Neuronal stem cell (in vitro differentiated cells): Measurements from ENCODE around the gene KCP.

Experiments
- DNase-seq: peaks from one replicate; pipeline ENCODE4 v3.0.0-alpha.2; 2013; ENCODE audit warnings: low spot score
- H2AFZ ChIP-seq: one replicate; pipeline ENCODE4 v1.6.1; 2013; ENCODE audit warnings: mild to moderate bottlenecking, low read length, inconsistent platforms
- H2AK5ac ChIP-seq: 2 replicates; pipeline ENCODE4 v1.6.1; 2013; ENCODE audit warnings: low read depth, mild to moderate bottlenecking, inconsistent platforms, low read length, moderate library complexity, mixed read lengths
- H2BK120ac ChIP-seq: 2 replicates; pipeline ENCODE4 v1.6.1; 2013; ENCODE audit warnings: low read depth, mild to moderate bottlenecking, inconsistent platforms, low read length, moderate library complexity, mixed read lengths
- H2BK12ac ChIP-seq: one replicate; pipeline ENCODE4 v1.6.1; 2013; ENCODE audit warnings: low read length, inconsistent platforms
- H2BK15ac ChIP-seq: 2 replicates; pipeline ENCODE4 v1.6.1; 2013; ENCODE audit warnings: mild to moderate bottlenecking, low read length, inconsistent platforms, mixed read lengths
- H2BK5ac ChIP-seq: one replicate; pipeline ENCODE4 v1.6.1; 2013; ENCODE audit warnings: inconsistent platforms, mild to moderate bottlenecking, low read length, moderate library complexity
- H3K14ac ChIP-seq: one replicate; pipeline ENCODE4 v1.6.1; 2013; ENCODE audit warnings: low read length, inconsistent platforms
- H3K18ac ChIP-seq: 2 replicates; pipeline ENCODE4 v1.6.1; 2013; ENCODE audit warnings: low read length, inconsistent platforms
- H3K23ac ChIP-seq: 2 replicates; pipeline ENCODE4 v1.6.1; 2013; ENCODE audit warnings: low read depth, mild to moderate bottlenecking, mixed read lengths, low read length, inconsistent platforms; ENCODE audit not compliant: poor library complexity
- H3K27ac ChIP-seq: replicated peaks from 3 replicates; pipeline ENCODE4 v1.5.1; 2013; ENCODE audit warnings: low read length, inconsistent platforms
- H3K27me3 ChIP-seq, 3 experiments: 2 replicates each; pipeline ENCODE4 v1.6.1; 2013; ENCODE audit warnings: low read length in 3 of 3, mild to moderate bottlenecking in 2 of 3, inconsistent platforms in 1 of 3, low read depth in 1 of 3, mixed read lengths in 1 of 3, moderate library complexity in 1 of 3; ENCODE audit not compliant: control insufficient read depth in 3 of 3, insufficient read depth in 3 of 3
- H3K36me3 ChIP-seq, 2 donors: replicated peaks in 1 of 2; 2 replicates each; pipeline ENCODE4 v1.6.1; 2013; ENCODE audit warnings: low read length in 2 of 2; ENCODE audit not compliant: control insufficient read depth in 2 of 2, insufficient read depth in 2 of 2
- H3K4ac ChIP-seq: 2 replicates; pipeline ENCODE4 v1.6.1; 2013; ENCODE audit warnings: inconsistent platforms, mild to moderate bottlenecking, low read length, moderate library complexity
- H3K4me1 ChIP-seq, 2 donors: 1 replicate in 1 of 2; 2 replicates in 1 of 2; pipeline ENCODE4 v1.6.1; 2013; ENCODE audit warnings: low read length in 2 of 2, low read depth in 1 of 2; ENCODE audit not compliant: control insufficient read depth in 2 of 2, insufficient read depth in 1 of 2
- H3K4me2 ChIP-seq: one replicate; pipeline ENCODE4 v1.6.1; 2013; ENCODE audit warnings: mild to moderate bottlenecking, low read length, inconsistent platforms; ENCODE audit not compliant: insufficient read depth, poor library complexity, severe bottlenecking
- H3K4me3 ChIP-seq, 2 donors: 2 replicates each; pipeline ENCODE4 v1.5.1; 2013; ENCODE audit warnings: low read length in 2 of 2, mild to moderate bottlenecking in 2 of 2, inconsistent platforms in 1 of 2, moderate library complexity in 1 of 2
- H3K79me1 ChIP-seq: one replicate; pipeline ENCODE4 v1.6.1; 2013; ENCODE audit warnings: low read depth, mild to moderate bottlenecking, inconsistent platforms, low read length, moderate library complexity
- H3K9ac ChIP-seq: one replicate; pipeline ENCODE4 v1.6.1; 2013; ENCODE audit warnings: mild to moderate bottlenecking, low read depth, low read length, inconsistent platforms; ENCODE audit not compliant: poor library complexity
- H3K9me3 ChIP-seq, 2 donors: replicated peaks in 1 of 2; 2 replicates each; pipeline versions ENCODE3 to v1.6.1; 2013; ENCODE audit warnings: low read length in 2 of 2, mild to moderate bottlenecking in 2 of 2, inconsistent platforms in 1 of 2, low read depth in 1 of 2, mixed read lengths in 1 of 2, moderate library complexity in 1 of 2; ENCODE audit not compliant: control insufficient read depth in 2 of 2, insufficient read depth in 1 of 2
- H4K8ac ChIP-seq: one replicate; pipeline ENCODE4 v1.6.1; 2013; ENCODE audit warnings: low read depth, mild to moderate bottlenecking, inconsistent platforms, low read length, moderate library complexity
- H4K91ac ChIP-seq: one replicate; pipeline ENCODE4 v1.6.1; 2013; ENCODE audit warnings: low read length, low read depth, mild to moderate bottlenecking, inconsistent platforms; ENCODE audit not compliant: poor library complexity
- WGBS, 2 donors: extraction: QIAGEN DNeasy Blood & Tissue Kit; methylation state at CpG; one replicate each; pipeline ENCODE4 v1.1.7; 2013; ENCODE audit warnings: missing lambda C conversion rate in 2 of 2, mixed read lengths in 1 of 2; ENCODE audit not compliant: insufficient read length in 2 of 2, insufficient replicate concordance in 1 of 2; ENCODE audit errors: extremely low coverage in 2 of 2; 5-methylcytosine and 5-hydroxymethylcytosine counted together

KCP gene

GRCh38 chr7:128877756-128878120, 32.8 kb downstream of the KCP start:
- no peaks in the 10 kb centered on the region for H3K36me3 ChIP-seq
- H3K18ac ChIP-seq: peak overlapping the region; percentile 16
- no peak for DNase-seq
- no peak overlapping the region for H3K4me2 ChIP-seq
- no peak overlapping the region for H4K8ac ChIP-seq
- H2BK12ac ChIP-seq: peak overlapping the region; percentile 8
- H3K9me3 ChIP-seq: no peaks in the 10 kb centered on the region
- H4K91ac ChIP-seq: no peak overlapping the region
- H3K4ac ChIP-seq: no peak overlapping the region
- H3K4me1 ChIP-seq: peaks cover 4 to 6% of the 10 kb centered on the region in 2 donors
- no peak overlapping the region for H3K4me3 ChIP-seq
- no peaks in the 10 kb centered on the region for H3K79me1 ChIP-seq
- peak overlapping the region; percentile 56 for H3K9ac ChIP-seq
- H2BK120ac ChIP-seq: no peak overlapping the region
- H2AFZ ChIP-seq: no peak overlapping the region
- no peak overlapping the region for H3K23ac ChIP-seq
- H3K27me3 ChIP-seq: peaks cover 0 to 28% (median 2%) of the 10 kb centered on the region in 3 experiments
- H2BK5ac ChIP-seq: no peak overlapping the region
- H2AK5ac ChIP-seq: peak overlapping the region; percentile 41
- H3K14ac ChIP-seq: no peak overlapping the region
- no peak overlapping the region for H2BK15ac ChIP-seq
- WGBS, 2 donors: no CpG with 5 or more reads among the region's 4 CpGs
- no peak overlapping the region for H3K27ac ChIP-seq

- H2BK5ac ChIP-seq: no peak overlapping the region
- H3K79me1 ChIP-seq: no peaks in the 10 kb centered on the region
- peak overlapping the region; percentile 47 for H2BK15ac ChIP-seq
- WGBS, 2 donors: no CpG with 5 or more reads among the region's 32 CpGs
- H3K18ac ChIP-seq: peak overlapping the region; percentile 52
- H4K91ac ChIP-seq: no peak overlapping the region
- H4K8ac ChIP-seq: peak overlapping the region; percentile 31
- H3K27me3 ChIP-seq: peaks cover 0 to 31% (median 3%) of the 10 kb centered on the region in 3 experiments
- peaks cover 4 to 6% of the 10 kb centered on the region in 2 donors for H3K4me1 ChIP-seq
- H2AK5ac ChIP-seq: peak overlapping the region; percentile 41
- no peak for DNase-seq
- no peak overlapping the region for H3K27ac ChIP-seq
- H3K23ac ChIP-seq: peak overlapping the region; percentile 61
- no peak overlapping the region for H2BK120ac ChIP-seq
- no peak overlapping the region for H3K4me2 ChIP-seq
- H3K9me3 ChIP-seq: no peaks in the 10 kb centered on the region
- H2AFZ ChIP-seq: no peak overlapping the region
- H2BK12ac ChIP-seq: peak overlapping the region; percentile 8
- H3K9ac ChIP-seq: peak overlapping the region; percentile 56
- no peak overlapping the region for H3K4ac ChIP-seq
- H3K14ac ChIP-seq: peak overlapping the region; percentile 90
- H3K4me3 ChIP-seq: no peak overlapping the region
- H3K36me3 ChIP-seq: no peaks in the 10 kb centered on the region
Measured at GRCh38 chr7:128876978-128877755, 33.3 kb downstream of the KCP start.

GRCh38 chr7:128876586-128876977, 33.9 kb downstream of the KCP start:
- Histone ChIP-seq H2AK5ac (peak overlapping the region; percentile 92), H3K27ac (no peak overlapping the region), H4K91ac (no peak overlapping the region), H2AFZ (no peak overlapping the region), H2BK120ac (no peak overlapping the region), H2BK12ac (peak overlapping the region; percentile 5), H2BK5ac (no peak overlapping the region), H3K4me2 (peak overlapping the region; percentile 3), H3K4me3 (no peak overlapping the region), H3K18ac (no peak overlapping the region), H3K36me3 (no peaks in the 10 kb centered on the region), H4K8ac (no peak overlapping the region), H3K23ac (no peak overlapping the region), H2BK15ac (peak overlapping the region; percentile 47), H3K4me1 (peaks cover 4 to 6% of the 10 kb centered on the region in 2 donors), H3K9me3 (no peaks in the 10 kb centered on the region), H3K79me1 (no peaks in the 10 kb centered on the region), H3K9ac (peak overlapping the region; percentile 3), H3K4ac (no peak overlapping the region), H3K27me3 (peaks cover 0 to 32% (median 4%) of the 10 kb centered on the region in 3 experiments), H3K14ac (peak overlapping the region; percentile 43)
- DNase-seq: no peak
- no CpG with 5 or more reads among the region's 5 CpGs for WGBS, 2 donors

- H2AFZ ChIP-seq: no peak overlapping the region
- peak overlapping the region; percentile 43 for H3K14ac ChIP-seq
- DNase-seq: no peak
- H2AK5ac ChIP-seq: peak overlapping the region; percentile 92
- H2BK15ac ChIP-seq: no peak overlapping the region
- no peak overlapping the region for H3K9ac ChIP-seq
- no peak overlapping the region for H3K18ac ChIP-seq
- H3K4me3 ChIP-seq: no peak overlapping the region
- WGBS, 2 donors: no CpG with 5 or more reads among the region's 3 CpGs
- H3K4me1 ChIP-seq: peaks cover 4 to 6% of the 10 kb centered on the region in 2 donors
- no peak overlapping the region for H3K23ac ChIP-seq
- H2BK12ac ChIP-seq: no peak overlapping the region
- H4K8ac ChIP-seq: no peak overlapping the region
- H3K27me3 ChIP-seq: peaks cover 0 to 36% (median 5%) of the 10 kb centered on the region in 3 experiments
- H3K36me3 ChIP-seq: no peaks in the 10 kb centered on the region
- no peak overlapping the region for H3K4me2 ChIP-seq
- H3K79me1 ChIP-seq: no peaks in the 10 kb centered on the region
- H2BK5ac ChIP-seq: no peak overlapping the region
- H3K9me3 ChIP-seq: no peaks in the 10 kb centered on the region
- no peak overlapping the region for H4K91ac ChIP-seq
- H3K27ac ChIP-seq: no peak overlapping the region
- H3K4ac ChIP-seq: no peak overlapping the region
- H2BK120ac ChIP-seq: no peak overlapping the region
Measured at GRCh38 chr7:128876127-128876526, 34.4 kb downstream of the KCP start.
